PC-3 (cell line): ENCODE measurements around the gene PLOD3. TPM values are rescaled to one million over a fixed set of nuclear protein-coding genes. Genes with fewer than 3 reads are reported as not detected.

Experiments used
- ATAC-seq: fragments of 200-7000 bp; cut with Tn5 transposase; 2 replicates; pipeline ENCODE4 v1.9.1; 2020; ENCODE audit warnings: mild to moderate bottlenecking, moderate library complexity
- BruUV-seq: library from RNA; stranded (reverse); fragments of 400-500 nt; replicated peaks from 2 replicates; lab custom pipeline; 2021; lab: Mats Ljungman, UMichigan
- CTCF ChIA-PET: fragments of 300-600 bp; sonication (Branson Sonifier 250); formaldehyde crosslinking; loops from one replicate; lab custom pipeline; 2022; ENCODE audit warnings: antibody characterized with exemption; lab: Charles Lee
- POLR2A ChIA-PET: fragments of 300-600 bp; sonication (Branson Sonifier 250); formaldehyde crosslinking; loops from one replicate; lab custom pipeline; 2022; ENCODE audit warnings: antibody characterized with exemption; ENCODE audit not compliant: unreplicated experiment; lab: Charles Lee
- DNase-seq: peaks from one replicate; pipeline ENCODE4 v3.0.0-alpha.2; 2015
- H2AFZ ChIP-seq: fragments of 300-600 bp; sonication (generic); 2 replicates; pipeline ENCODE4 v1.6.0; 2016; ENCODE audit warnings: antibody characterized with exemption, low read length
- H3F3A ChIP-seq: fragments of 300-600 bp; sonication (generic); one replicate; pipeline ENCODE4 v1.6.0; 2017; ENCODE audit warnings: antibody characterized with exemption, low read length, control low read depth, mild to moderate bottlenecking; ENCODE audit not compliant: unreplicated experiment
- H3K27ac ChIP-seq: fragments of 300-600 bp; sonication (generic); 2 replicates; pipeline ENCODE4 v1.5.1; 2016; ENCODE audit warnings: mild to moderate bottlenecking, low read length
- H3K27me3 ChIP-seq: fragments of 300-600 bp; sonication (generic); 2 replicates; pipeline ENCODE4 v1.6.1; 2016; ENCODE audit warnings: low read length, mixed read lengths
- H3K36me3 ChIP-seq: fragments of 300-600 bp; sonication (generic); 2 replicates; pipeline ENCODE4 v1.6.1; 2016; ENCODE audit warnings: low read depth, mixed run types, low read length, mixed read lengths
- H3K4me1 ChIP-seq: fragments of 300-600 bp; sonication (generic); 2 replicates; pipeline ENCODE4 v1.5.1; 2016; ENCODE audit warnings: low read length; ENCODE audit not compliant: insufficient read depth
- H3K4me2 ChIP-seq: fragments of 300-600 bp; sonication (generic); 2 replicates; pipeline ENCODE4 v1.6.0; 2016; ENCODE audit warnings: low read length
- H3K4me3 ChIP-seq: fragments of 300-600 bp; sonication (generic); 2 replicates; pipeline ENCODE4 v1.5.1; 2016; ENCODE audit warnings: mild to moderate bottlenecking, low read length, mixed read lengths
- H3K79me2 ChIP-seq: fragments of 300-600 bp; sonication (generic); 2 replicates; pipeline ENCODE4 v1.6.1; 2017; ENCODE audit warnings: low read length, mixed read lengths
- H3K9ac ChIP-seq: fragments of 300-600 bp; sonication (generic); 2 replicates; pipeline ENCODE4 v1.6.0; 2016; ENCODE audit warnings: mild to moderate bottlenecking, low read length
- H3K9me2 ChIP-seq: fragments of 300-600 bp; sonication (generic); replicated peaks from 2 replicates; pipeline ENCODE4 v1.6.1; 2016; ENCODE audit warnings: mixed run types, low read length, mixed read lengths
- H3K9me3 ChIP-seq: fragments of 300-600 bp; sonication (generic); 2 replicates; pipeline ENCODE4 v1.6.1; 2016; ENCODE audit warnings: low read length, mixed read lengths
- H4K20me1 ChIP-seq: fragments of 300-600 bp; sonication (generic); 2 replicates; pipeline ENCODE4 v1.6.1; 2016; ENCODE audit warnings: low read length, mixed read lengths
- CTCF ChIP-seq: fragments of 300-600 bp; sonication (generic); conservative IDR thresholded peaks from 2 replicates; pipeline ENCODE4 v1.5.1; 2017; ENCODE audit warnings: antibody characterized with exemption, low read depth, mild to moderate bottlenecking, low read length
- EZH2 ChIP-seq: fragments of 300-600 bp; sonication (generic); IDR thresholded peaks from one replicate; pipeline ENCODE4 v1.6.1; 2017; ENCODE audit warnings: antibody characterized with exemption, mild to moderate bottlenecking, low read length; ENCODE audit not compliant: unreplicated experiment
- EZH2phosphoT487 ChIP-seq: fragments of 300-600 bp; sonication (generic); IDR thresholded peaks from 2 replicates; pipeline ENCODE4 v1.6.1; 2018; ENCODE audit warnings: mild to moderate bottlenecking, antibody characterized with exemption, low read length, borderline replicate concordance
- intact Hi-C: fragments of 100-400 bp; cut with micrococcal nuclease; formaldehyde crosslinking; loops from 2 replicates; pipeline ENCODE4 v1.9.0; 2023
- total RNA-seq: library from RNA; depleted of rRNA; stranded (reverse); fragments of >200 nt; gene quantifications from 2 replicates; pipeline ENCODE4 v1.2.3, GENCODE V29; 2014

The PLOD3 gene
- total RNA-seq, 1 experiment from 2014 or later, result 66.6 TPM

- intact Hi-C loops, result no loop called here
- no TSS peak for BruUV-seq
- Histone ChIP-seq H3K4me3 (no peak overlapping the region), H3K4me2 (no peak overlapping the region), H3K9ac (no peak overlapping the region), H3F3A (no peaks in the 10 kb centered on the region), H3K4me1 (no peaks in the 10 kb centered on the region), H3K27me3 (no peaks in the 10 kb centered on the region), H4K20me1 (no peaks in the 10 kb centered on the region), H3K9me2 (no peaks in the 10 kb centered on the region), H3K79me2 (no peaks in the 10 kb centered on the region), H3K36me3 (no peaks in the 10 kb centered on the region), H2AFZ (no peak overlapping the region), H3K27ac (no peak overlapping the region), H3K9me3 (no peaks in the 10 kb centered on the region)
- no peak for TF ChIP-seq CTCF
- TF ChIP-seq EZH2phosphoT487, result no peak
- TF ChIP-seq EZH2, result no peak
- ChIA-PET CTCF (no interaction called here), POLR2A (no interaction called here)
- ATAC-seq (no peak), DNase-seq (no peak)
These were observed 19.4 kb downstream of the PLOD3 start for GRCh38 chr7:101197991-101198390.

- no peak overlapping the region for H3K4me3 ChIP-seq
- H3K4me2 ChIP-seq, result no peak overlapping the region
- no peaks in the 10 kb centered on the region for H4K20me1 ChIP-seq
- H2AFZ ChIP-seq, result no peak overlapping the region
- no peaks in the 10 kb centered on the region for H3K79me2 ChIP-seq
- intact Hi-C loops, result no loop called here
- no peak for TF ChIP-seq EZH2phosphoT487
- no peak for TF ChIP-seq EZH2
- no peak for TF ChIP-seq CTCF
- DNase-seq, result no peak
- no TSS peak for BruUV-seq
- no peaks in the 10 kb centered on the region for H3K4me1 ChIP-seq
- ChIA-PET POLR2A (no interaction called here), CTCF (interaction anchor here (0.5 kb wide), 1 partner anchor 321 kb away, joined by 7 read pairs; the partner anchor contains the start of gene SRRT)
- no peaks in the 10 kb centered on the region for H3K9me2 ChIP-seq
- H3K27me3 ChIP-seq, result no peaks in the 10 kb centered on the region
- no peaks in the 10 kb centered on the region for H3K9me3 ChIP-seq
- no peak overlapping the region for H3K27ac ChIP-seq
- no peaks in the 10 kb centered on the region for H3F3A ChIP-seq
- no peak overlapping the region for H3K9ac ChIP-seq
- no peak for ATAC-seq
- no peaks in the 10 kb centered on the region for H3K36me3 ChIP-seq
These were observed 21.5 kb downstream of the PLOD3 start for GRCh38 chr7:101195884-101196283.

GRCh38 chr7:101189109-101189508 lies 28.3 kb downstream of the PLOD3 start:
- no peaks in the 10 kb centered on the region for H3K4me1 ChIP-seq
- POLR2A ChIA-PET, result no interaction called here
- TF ChIP-seq EZH2 (no peak), EZH2phosphoT487 (no peak), CTCF (no peak)
- CTCF ChIA-PET, result no interaction called here
- no peaks in the 10 kb centered on the region for H3F3A ChIP-seq
- H3K36me3 ChIP-seq, result no peaks in the 10 kb centered on the region
- no peak overlapping the region for H3K27ac ChIP-seq
- H3K9me2 ChIP-seq, result no peaks in the 10 kb centered on the region
- ATAC-seq, result no peak
- H3K79me2 ChIP-seq, result no peaks in the 10 kb centered on the region
- H3K9ac ChIP-seq, result no peak overlapping the region
- DNase-seq, result no peak
- H2AFZ ChIP-seq, result no peak overlapping the region
- intact Hi-C loops, result no loop called here
- H3K9me3 ChIP-seq, result no peaks in the 10 kb centered on the region
- no TSS peak for BruUV-seq
- H4K20me1 ChIP-seq, result no peaks in the 10 kb centered on the region
- H3K4me2 ChIP-seq, result no peak overlapping the region
- H3K4me3 ChIP-seq, result no peak overlapping the region
- H3K27me3 ChIP-seq, result no peaks in the 10 kb centered on the region
